MCF 10A (cell line): ENCODE data around the gene IFNE. TPM values are rescaled to one million over a fixed set of nuclear protein-coding genes. Genes with fewer than 3 reads are reported as not detected.

Experiments
- BruUV-seq: library from RNA; stranded (reverse); fragments of 400-500 nt; replicated peaks from 2 replicates; lab custom pipeline; 2021; lab: Mats Ljungman, UMichigan
- CTCF ChIA-PET: fragments of 300-600 bp; sonication (Branson Sonifier 250); formaldehyde crosslinking; extraction: SDS; loops from one replicate; lab custom pipeline; 2021; ENCODE audit warnings: antibody characterized with exemption, inconsistent platforms; lab: Yijun Ruan, JAX
- POLR2A ChIA-PET: fragments of 300-600, 350-650 bp; sonication (Branson Sonifier 250); formaldehyde crosslinking; extraction: SDS; loops from one replicate; lab custom pipeline; 2020; ENCODE audit warnings: antibody characterized with exemption, inconsistent platforms; lab: Yijun Ruan, JAX
- DNase-seq: peaks from one replicate; pipeline ENCODE4 v3.0.0-alpha.2; 2018; ENCODE audit not compliant: unreplicated experiment
- H3K27ac Mint-ChIP-seq: one replicate; pipeline ENCODE4 v1.8.0; 2022; ENCODE audit warnings: mild to moderate bottlenecking, low read depth, mixed read lengths; ENCODE audit not compliant: unreplicated experiment
- H3K27me3 Mint-ChIP-seq: one replicate; pipeline ENCODE4 v1.8.0; 2022; ENCODE audit warnings: mixed read lengths; ENCODE audit not compliant: insufficient read depth, unreplicated experiment
- H3K36me3 Mint-ChIP-seq: one replicate; pipeline ENCODE4 v1.8.0; 2022; ENCODE audit warnings: mild to moderate bottlenecking, moderate library complexity, mixed read lengths; ENCODE audit not compliant: insufficient read depth, unreplicated experiment
- H3K4me1 Mint-ChIP-seq: one replicate; pipeline ENCODE4 v1.8.0; 2022; ENCODE audit warnings: mixed read lengths; ENCODE audit not compliant: insufficient read depth, unreplicated experiment
- H3K4me3 Mint-ChIP-seq: one replicate; pipeline ENCODE4 v1.8.0; 2022; ENCODE audit warnings: mild to moderate bottlenecking, moderate library complexity, mixed read lengths; ENCODE audit not compliant: unreplicated experiment
- H3K9me3 Mint-ChIP-seq: one replicate; pipeline ENCODE4 v1.8.0; 2022; ENCODE audit warnings: mixed read lengths; ENCODE audit not compliant: unreplicated experiment
- intact Hi-C: fragments of 100-400 bp; cut with micrococcal nuclease; formaldehyde crosslinking; loops from 2 replicates; pipeline ENCODE4 v1.14.1; 2022
- total RNA-seq: library from RNA; stranded (reverse); gene quantifications from 2 replicates; pipeline ENCODE4 v1.2.3, GENCODE V29; 2022
- TF ChIP-seq, protein P1 (sequence below): fragments of 200-600 bp; IDR thresholded peaks from one replicate; pipeline ENCODE4 v1.8.0; 2022; ENCODE audit warnings: antibody characterized with exemption, mild to moderate bottlenecking; ENCODE audit not compliant: unreplicated experiment

The IFNE gene
- total RNA-seq, 1 experiment from 2014 or later: 2.4 TPM

DNA sequence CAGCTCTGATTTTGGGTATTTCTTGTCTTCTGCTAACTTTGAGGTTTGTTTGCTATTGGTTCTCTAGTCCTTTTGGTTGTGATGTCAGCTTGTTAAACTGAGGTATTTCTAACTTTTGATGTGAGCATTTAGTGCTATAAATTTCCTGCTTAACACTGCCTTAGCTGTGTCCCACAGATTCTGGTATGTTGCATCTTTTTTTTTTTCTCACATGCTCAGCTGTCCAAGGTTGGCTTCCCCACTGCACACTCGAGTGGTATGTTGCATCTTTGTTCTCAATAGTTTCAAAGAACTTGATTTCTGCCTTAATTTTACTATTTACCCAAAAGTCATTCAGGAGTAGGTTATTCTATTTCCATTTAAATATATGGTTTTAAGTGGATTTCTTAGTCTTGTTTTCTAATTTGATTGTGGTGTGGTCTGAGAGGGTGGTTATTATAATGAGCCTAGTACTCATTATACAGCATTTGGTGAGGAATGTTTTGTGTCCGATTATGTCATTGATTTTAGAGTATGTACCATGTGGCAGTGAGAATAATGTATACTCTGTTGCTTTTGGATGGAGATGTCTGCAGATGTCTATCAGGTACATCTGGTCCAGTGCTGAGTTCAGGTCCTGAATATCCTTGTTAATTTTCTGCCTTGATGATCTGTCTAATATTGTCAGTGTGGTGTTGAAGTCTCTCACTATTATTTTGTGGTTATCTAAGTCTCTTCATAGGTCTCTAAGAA, 42.2 kb upstream of the IFNE start:
- BruUV-seq: no TSS peak
- peaks cover 41% of the 10 kb centered on the region for H3K36me3 Mint-ChIP-seq
- intact Hi-C loops: no loop called here
- CTCF ChIA-PET: no interaction called here
- POLR2A ChIA-PET: no interaction called here
- TF ChIP-seq, protein P1, sequence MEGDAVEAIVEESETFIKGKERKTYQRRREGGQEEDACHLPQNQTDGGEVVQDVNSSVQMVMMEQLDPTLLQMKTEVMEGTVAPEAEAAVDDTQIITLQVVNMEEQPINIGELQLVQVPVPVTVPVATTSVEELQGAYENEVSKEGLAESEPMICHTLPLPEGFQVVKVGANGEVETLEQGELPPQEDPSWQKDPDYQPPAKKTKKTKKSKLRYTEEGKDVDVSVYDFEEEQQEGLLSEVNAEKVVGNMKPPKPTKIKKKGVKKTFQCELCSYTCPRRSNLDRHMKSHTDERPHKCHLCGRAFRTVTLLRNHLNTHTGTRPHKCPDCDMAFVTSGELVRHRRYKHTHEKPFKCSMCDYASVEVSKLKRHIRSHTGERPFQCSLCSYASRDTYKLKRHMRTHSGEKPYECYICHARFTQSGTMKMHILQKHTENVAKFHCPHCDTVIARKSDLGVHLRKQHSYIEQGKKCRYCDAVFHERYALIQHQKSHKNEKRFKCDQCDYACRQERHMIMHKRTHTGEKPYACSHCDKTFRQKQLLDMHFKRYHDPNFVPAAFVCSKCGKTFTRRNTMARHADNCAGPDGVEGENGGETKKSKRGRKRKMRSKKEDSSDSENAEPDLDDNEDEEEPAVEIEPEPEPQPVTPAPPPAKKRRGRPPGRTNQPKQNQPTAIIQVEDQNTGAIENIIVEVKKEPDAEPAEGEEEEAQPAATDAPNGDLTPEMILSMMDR: no peak
- no peak overlapping the region for H3K4me3 Mint-ChIP-seq
- DNase-seq: no peak
- no peak overlapping the region for H3K27ac Mint-ChIP-seq
- no peaks in the 10 kb centered on the region for H3K9me3 Mint-ChIP-seq
- no peaks in the 10 kb centered on the region for H3K27me3 Mint-ChIP-seq
- H3K4me1 Mint-ChIP-seq: peaks cover 6% of the 10 kb centered on the region

GRCh38 chr9:21523021-21524014, 41.2 kb upstream of the IFNE start:
- no peak overlapping the region for H3K27ac Mint-ChIP-seq
- intact Hi-C loops: no loop called here
- TF ChIP-seq, protein P1: no peak
- no peak for DNase-seq
- H3K27me3 Mint-ChIP-seq: no peaks in the 10 kb centered on the region
- peaks cover 35% of the 10 kb centered on the region for H3K36me3 Mint-ChIP-seq
- H3K4me3 Mint-ChIP-seq: no peak overlapping the region
- no peaks in the 10 kb centered on the region for H3K9me3 Mint-ChIP-seq
- CTCF ChIA-PET: interaction anchor here (1.2 to 1.4 kb wide), 2 partner anchors 15 to 189 kb away, joined by 3 read pairs; no protein-coding TSS in a partner anchor
- BruUV-seq: no TSS peak
- POLR2A ChIA-PET: interaction anchor here (0.7 kb wide), 1 partner anchor 17 kb away, joined by 3 read pairs; no protein-coding TSS in a partner anchor
- peaks cover 6% of the 10 kb centered on the region for H3K4me1 Mint-ChIP-seq

DNA sequence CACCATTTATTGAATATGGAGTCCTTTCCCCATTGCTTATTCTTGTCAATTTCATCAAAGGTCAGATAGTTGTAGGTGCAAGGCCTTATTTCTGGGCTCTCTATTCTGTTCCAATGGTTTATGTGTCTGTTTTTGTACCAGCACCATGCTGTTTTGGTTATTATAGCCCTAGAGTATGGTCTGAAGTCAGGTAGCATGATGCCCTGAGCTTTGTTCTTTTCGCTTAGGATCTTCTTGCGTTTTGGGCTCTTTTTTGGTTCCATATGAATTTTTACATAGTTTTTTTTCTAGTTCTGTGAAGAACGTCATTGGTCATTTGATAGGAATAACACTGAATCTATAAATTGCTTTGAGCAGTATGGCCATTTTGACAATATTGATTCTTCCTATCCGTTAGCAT, 40.2 kb upstream of the IFNE start:
- H3K36me3 Mint-ChIP-seq: peaks cover 29% of the 10 kb centered on the region
- no peak overlapping the region for H3K4me3 Mint-ChIP-seq
- DNase-seq: no peak
- no peaks in the 10 kb centered on the region for H3K9me3 Mint-ChIP-seq
- intact Hi-C loops: no loop called here
- TF ChIP-seq, protein P1: no peak
- CTCF ChIA-PET: interaction anchor here (1.2 to 1.4 kb wide), 2 partner anchors 14 to 190 kb away, joined by 3 read pairs; no protein-coding TSS in a partner anchor
- no peaks in the 10 kb centered on the region for H3K27me3 Mint-ChIP-seq
- H3K27ac Mint-ChIP-seq: no peak overlapping the region
- BruUV-seq: no TSS peak
- peaks cover 6% of the 10 kb centered on the region for H3K4me1 Mint-ChIP-seq
- POLR2A ChIA-PET: interaction anchor here (0.7 kb wide), 1 partner anchor 16 kb away, joined by 3 read pairs; no protein-coding TSS in a partner anchor

DNA sequence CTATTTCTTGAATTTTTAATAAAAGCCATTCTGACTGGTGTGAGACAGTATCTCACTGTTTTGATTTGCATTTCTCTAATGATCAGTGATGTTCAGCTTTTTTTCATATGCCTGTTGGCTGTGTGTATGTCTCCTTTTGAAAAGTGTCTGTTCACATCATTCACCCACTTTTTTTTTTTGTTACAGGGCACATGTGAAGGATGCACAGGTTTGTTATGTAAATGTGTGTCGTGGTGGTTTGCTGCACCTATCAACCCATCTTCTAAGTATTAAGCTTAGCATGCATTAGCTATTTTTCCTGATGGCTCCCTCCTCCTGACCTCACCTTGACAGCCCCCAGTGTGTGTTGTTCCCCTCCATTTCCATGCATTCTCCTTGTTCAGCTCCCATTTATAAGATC, 39.3 kb upstream of the IFNE start:
- Mint-ChIP-seq H3K9me3 (no peaks in the 10 kb centered on the region), H3K36me3 (peaks cover 21% of the 10 kb centered on the region), H3K4me3 (no peak overlapping the region), H3K27ac (peak overlapping the region; percentile 19), H3K4me1 (peaks cover 6% of the 10 kb centered on the region), H3K27me3 (no peaks in the 10 kb centered on the region)
- no peak for DNase-seq
- intact Hi-C loops: no loop called here
- BruUV-seq: no TSS peak
- TF ChIP-seq, protein P1: no peak
- POLR2A ChIA-PET: no interaction called here
- CTCF ChIA-PET: no interaction called here
